Activated CD8-positive, alpha-beta T cell treated with anti-CD3 and anti-CD28 coated beads for 36 hours (primary cell): ENCODE results near the gene HIGD1B. TPM values are rescaled to one million over a fixed set of nuclear protein-coding genes. Genes with fewer than 3 reads are reported as not detected.

ENCODE experiments used
- ATAC-seq: fragments of 200-7000 bp; cut with Tn5 transposase; one replicate; pipeline ENCODE4 v1.10.0; 2021; ENCODE audit warnings: mild to moderate bottlenecking, moderate library complexity
- CTCF ChIA-PET: fragments of 350-600 bp; sonication (Branson Sonifier 250); formaldehyde crosslinking; loops from one replicate; lab custom pipeline; 2021; ENCODE audit warnings: antibody characterized with exemption; lab: Charles Lee
- POLR2A ChIA-PET: fragments of 350-600 bp; sonication (Branson Sonifier 250); formaldehyde crosslinking; loops from one replicate; lab custom pipeline; 2021; ENCODE audit warnings: antibody characterized with exemption; lab: Charles Lee
- DNase-seq: peaks from one replicate; pipeline ENCODE4 v3.0.0-alpha.2; 2020
- H3K27ac Mint-ChIP-seq: one replicate; pipeline ENCODE4 v1.8.0; 2021; ENCODE audit warnings: mild to moderate bottlenecking, mixed read lengths
- H3K27me3 Mint-ChIP-seq: one replicate; pipeline ENCODE4 v1.8.0; 2021; ENCODE audit warnings: mixed read lengths
- H3K36me3 Mint-ChIP-seq: one replicate; pipeline ENCODE4 v1.8.0; 2021; ENCODE audit warnings: low read depth, mixed read lengths
- H3K4me1 Mint-ChIP-seq: one replicate; pipeline ENCODE4 v1.8.0; 2021; ENCODE audit warnings: low read depth, mixed read lengths
- H3K4me3 Mint-ChIP-seq: one replicate; pipeline ENCODE4 v1.8.0; 2021; ENCODE audit warnings: mild to moderate bottlenecking, moderate library complexity, mixed read lengths
- H3K9me3 Mint-ChIP-seq: one replicate; pipeline ENCODE4 v1.8.0; 2021; ENCODE audit warnings: mixed read lengths
- CTCF ChIP-seq: fragments of 200-600 bp; IDR thresholded peaks from one replicate; pipeline ENCODE4 v1.8.0; 2022; ENCODE audit warnings: antibody characterized with exemption, mild to moderate bottlenecking
- intact Hi-C: fragments of 100-400 bp; cut with micrococcal nuclease; formaldehyde crosslinking; loops from one replicate; pipeline ENCODE4 v1.10.0; 2022
- total RNA-seq, 2 experiments: library from RNA; stranded (reverse); gene quantifications; one replicate each; pipeline ENCODE4 v1.2.3, GENCODE V29; 2021

Gene HIGD1B
- total RNA-seq: not detected

GRCh38 chr17:44847586-44847985 is at the start of gene HIGD1B:
Gene HIGD1B, plus strand, starts transcription at chr17:44847883. Its CDS starts 270 bp downstream, at chr17:44848153.
- no peaks in the 10 kb centered on the region for H3K9me3 Mint-ChIP-seq
- intact Hi-C loops: no loop called here
- H3K36me3 Mint-ChIP-seq: peaks cover 12% of the 10 kb centered on the region
- ChIA-PET CTCF (interaction anchor here (1.1 to 1.3 kb wide), 3 partner anchors 9 to 73 kb away, joined by 4 to 5 read pairs (median 4); no protein-coding TSS in a partner anchor), POLR2A (interaction anchor here (0.9 kb wide), 1 partner anchor 17 kb away, joined by 3 read pairs; no protein-coding TSS in a partner anchor)
- H3K4me3 Mint-ChIP-seq: no peak within 1 kb of the TSS
- H3K27me3 Mint-ChIP-seq: no peaks in the 10 kb centered on the region
- ATAC-seq (no peak), DNase-seq (no peak)
- H3K4me1 Mint-ChIP-seq: no peaks in the 10 kb centered on the region
- no peak within 1 kb of the TSS for H3K27ac Mint-ChIP-seq
- no peak for TF ChIP-seq CTCF

- POLR2A ChIA-PET: interaction anchor here (0.7 kb wide), 1 partner anchor 101 kb away, joined by 3 read pairs; the partner anchor contains the start of gene EFTUD2
- TF ChIP-seq CTCF: no peak
- H3K4me3 Mint-ChIP-seq: no peak overlapping the region
- no peaks in the 10 kb centered on the region for H3K9me3 Mint-ChIP-seq
- H3K27me3 Mint-ChIP-seq: no peaks in the 10 kb centered on the region
- intact Hi-C loops: no loop called here
- no peak for DNase-seq
- no peaks in the 10 kb centered on the region for H3K36me3 Mint-ChIP-seq
- H3K27ac Mint-ChIP-seq: no peak overlapping the region
- peaks cover 4% of the 10 kb centered on the region for H3K4me1 Mint-ChIP-seq
- no peak for ATAC-seq
- CTCF ChIA-PET: interaction anchor here (1.0 to 3.0 kb wide), 5 partner anchors 11 to 50 kb away, joined by 3 to 26 read pairs (median 4); no protein-coding TSS in a partner anchor
Observed at GRCh38 chr17:44798356-44798755, 49.3 kb upstream of the HIGD1B start.

GRCh38 chr17:44801880-44802279 is 45.8 kb upstream of the HIGD1B start:
- no peaks in the 10 kb centered on the region for H3K4me1 Mint-ChIP-seq
- DNase-seq: no peak
- H3K4me3 Mint-ChIP-seq: no peak overlapping the region
- no peak for TF ChIP-seq CTCF
- intact Hi-C loops: no loop called here
- peaks cover 4% of the 10 kb centered on the region for H3K36me3 Mint-ChIP-seq
- no peaks in the 10 kb centered on the region for H3K27me3 Mint-ChIP-seq
- no peak for ATAC-seq
- H3K27ac Mint-ChIP-seq: no peak overlapping the region
- POLR2A ChIA-PET: no interaction called here
- CTCF ChIA-PET: interaction anchor here (1.0 to 1.3 kb wide), 2 partner anchors 62 to 101 kb away, joined by 3 read pairs; no protein-coding TSS in a partner anchor
- H3K9me3 Mint-ChIP-seq: no peaks in the 10 kb centered on the region

- ChIA-PET CTCF (no interaction called here), POLR2A (no interaction called here)
- no peaks in the 10 kb centered on the region for H3K4me1 Mint-ChIP-seq
- ATAC-seq (no peak), DNase-seq (no peak)
- H3K4me3 Mint-ChIP-seq: no peak overlapping the region
- H3K36me3 Mint-ChIP-seq: peaks cover 4% of the 10 kb centered on the region
- H3K27ac Mint-ChIP-seq: no peak overlapping the region
- TF ChIP-seq CTCF: no peak
- intact Hi-C loops: no loop called here
- no peaks in the 10 kb centered on the region for H3K9me3 Mint-ChIP-seq
- no peaks in the 10 kb centered on the region for H3K27me3 Mint-ChIP-seq
Observed at GRCh38 chr17:44804302-44805089, 43.2 kb upstream of the HIGD1B start.
